HG03571 (cell line): ENCODE data around the gene A4GALT.

Experiments
- ATAC-seq: cut with Tn5 transposase; IDR thresholded peaks from one replicate; pipeline ENCODE4 v1.9.1; 2021; ENCODE audit not compliant: unreplicated experiment

A4GALT gene

DNA sequence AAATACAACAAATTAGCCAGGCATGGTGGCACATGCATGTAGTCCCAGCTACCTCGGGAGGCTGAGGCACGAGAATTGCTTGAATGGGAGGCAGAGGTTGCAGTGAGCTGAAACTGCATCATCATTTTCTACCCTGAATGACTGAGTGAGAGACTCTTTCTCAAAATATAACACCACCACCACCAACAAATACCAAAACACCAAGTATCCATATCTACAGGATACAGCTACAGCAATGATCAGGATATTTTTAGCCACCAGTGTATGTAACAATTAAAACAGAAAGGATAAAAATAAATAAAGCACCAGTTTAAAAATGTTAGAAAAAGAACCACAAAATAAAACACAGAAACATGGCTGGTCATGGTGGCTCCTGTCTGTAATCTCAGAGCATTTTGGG, 13.2 kb downstream of the A4GALT start:
- ATAC-seq = no peak

DNA sequence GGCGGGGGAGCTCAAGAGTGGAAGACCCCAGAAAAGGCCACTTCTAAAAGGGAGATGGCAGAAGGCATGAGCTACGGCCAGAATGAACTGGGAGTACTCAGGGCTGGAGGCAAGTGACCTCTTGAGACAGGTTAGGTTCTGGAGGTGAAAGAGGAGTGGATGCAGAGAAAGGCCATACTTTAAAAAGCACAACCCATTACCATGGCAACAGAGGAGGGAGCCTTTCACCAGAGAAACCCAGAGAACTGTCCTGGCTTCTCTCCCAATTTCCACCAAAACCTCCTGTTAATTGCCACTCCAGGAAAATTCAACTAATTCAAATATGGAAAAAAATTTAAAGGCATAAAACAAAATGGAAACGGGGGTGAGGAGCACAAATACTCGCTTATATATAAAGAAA, 15.8 kb downstream of the A4GALT start:
- ATAC-seq = no peak

DNA sequence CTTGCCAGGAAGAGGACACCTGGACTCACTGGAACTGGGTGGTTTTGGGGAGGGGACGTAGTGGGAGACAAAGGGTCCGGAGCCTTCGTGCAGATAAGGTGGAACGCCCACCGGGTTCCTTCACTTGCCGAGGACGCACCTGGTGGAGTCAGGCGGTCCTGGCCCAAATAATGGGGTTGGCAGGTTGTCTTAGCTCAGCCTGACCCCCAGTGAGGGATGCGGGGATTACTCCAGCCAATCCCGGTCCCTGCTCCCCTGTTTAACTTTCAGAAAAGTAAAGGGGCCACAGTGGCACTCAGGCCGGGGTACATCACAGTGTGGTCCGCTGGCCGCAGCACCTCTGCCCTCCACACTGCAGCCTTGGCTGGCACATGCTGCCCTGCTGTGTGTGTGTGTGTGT, 18.0 kb downstream of the A4GALT start:
- no peak for ATAC-seq

DNA sequence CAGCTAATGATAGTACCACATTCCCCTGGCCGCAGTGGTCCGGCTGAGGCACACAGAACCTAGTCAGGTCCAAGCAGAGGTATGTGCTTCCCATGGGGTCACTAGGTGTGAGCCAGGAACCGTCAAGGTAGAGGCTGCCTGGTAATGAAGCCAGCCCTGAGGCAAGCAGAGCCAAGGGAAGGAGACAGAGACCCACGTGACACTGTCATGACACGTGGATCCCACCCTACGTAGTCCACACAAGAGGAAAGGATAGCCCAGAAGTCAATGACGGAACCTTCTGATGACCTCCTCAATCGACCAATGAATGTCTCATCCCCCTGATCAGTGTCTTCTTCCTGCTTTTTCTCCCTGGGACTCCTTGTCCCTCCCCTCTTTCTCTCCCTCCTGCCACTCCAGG, 19.0 kb downstream of the A4GALT start:
- no peak for ATAC-seq

DNA sequence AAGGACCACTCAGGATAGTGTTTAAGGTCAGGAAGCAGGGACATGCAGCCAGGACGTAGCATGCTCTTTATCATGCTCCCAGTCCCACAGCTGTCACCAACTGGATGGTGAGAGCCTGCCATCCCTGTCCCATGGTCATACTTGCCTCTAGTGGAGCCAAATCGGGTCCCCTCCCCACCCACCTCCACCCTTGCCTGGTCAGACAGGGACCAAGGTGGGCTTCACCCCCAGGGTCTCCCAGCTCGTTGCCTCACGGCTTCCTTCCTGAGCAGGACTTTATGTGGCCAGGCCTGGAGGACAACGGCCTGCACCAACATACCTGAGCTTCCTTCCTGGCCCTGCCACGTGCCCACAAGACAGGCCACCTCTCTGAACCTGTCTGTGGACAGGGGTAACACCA, 19.8 kb downstream of the A4GALT start:
- no peak for ATAC-seq

DNA sequence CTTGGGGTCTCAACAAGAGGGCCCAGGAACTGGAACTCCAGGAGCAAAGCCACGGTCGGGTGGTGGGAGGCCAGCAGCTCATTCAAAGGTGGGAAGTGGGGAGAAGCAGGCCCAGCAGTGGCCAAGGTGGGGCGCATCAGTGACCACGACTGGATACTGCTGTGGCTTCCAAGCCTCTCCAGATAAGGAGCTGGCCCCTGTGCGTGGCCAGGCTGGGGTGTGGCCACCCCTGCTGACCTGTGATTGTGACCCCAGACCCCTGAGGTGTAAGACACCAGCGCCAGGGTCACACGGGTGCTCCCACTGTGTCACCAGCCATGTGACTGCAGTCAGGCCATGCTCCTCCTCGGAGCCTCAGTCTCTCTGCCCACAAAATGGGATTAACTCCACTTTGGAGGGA, 20.3 kb downstream of the A4GALT start:
- ATAC-seq = no peak

DNA sequence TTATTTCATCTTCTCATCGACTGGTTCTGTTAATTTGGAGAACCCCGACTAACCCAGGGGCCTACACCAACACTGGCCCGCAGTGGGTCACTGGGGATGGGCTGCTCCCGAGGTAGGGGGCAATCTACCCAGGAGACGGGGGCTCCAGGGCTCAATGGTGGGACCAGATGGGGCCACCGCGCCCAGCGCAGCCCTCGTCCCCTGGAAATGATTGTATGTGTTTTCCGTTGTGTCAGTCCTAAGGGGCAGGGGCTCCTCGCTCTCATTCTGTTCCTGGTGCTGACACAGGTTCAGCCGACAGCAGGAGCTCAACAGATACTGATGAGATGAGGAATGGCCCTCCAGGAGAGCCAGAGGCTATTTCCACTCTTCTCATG, 20.7 kb downstream of the A4GALT start:
- no peak for ATAC-seq

DNA sequence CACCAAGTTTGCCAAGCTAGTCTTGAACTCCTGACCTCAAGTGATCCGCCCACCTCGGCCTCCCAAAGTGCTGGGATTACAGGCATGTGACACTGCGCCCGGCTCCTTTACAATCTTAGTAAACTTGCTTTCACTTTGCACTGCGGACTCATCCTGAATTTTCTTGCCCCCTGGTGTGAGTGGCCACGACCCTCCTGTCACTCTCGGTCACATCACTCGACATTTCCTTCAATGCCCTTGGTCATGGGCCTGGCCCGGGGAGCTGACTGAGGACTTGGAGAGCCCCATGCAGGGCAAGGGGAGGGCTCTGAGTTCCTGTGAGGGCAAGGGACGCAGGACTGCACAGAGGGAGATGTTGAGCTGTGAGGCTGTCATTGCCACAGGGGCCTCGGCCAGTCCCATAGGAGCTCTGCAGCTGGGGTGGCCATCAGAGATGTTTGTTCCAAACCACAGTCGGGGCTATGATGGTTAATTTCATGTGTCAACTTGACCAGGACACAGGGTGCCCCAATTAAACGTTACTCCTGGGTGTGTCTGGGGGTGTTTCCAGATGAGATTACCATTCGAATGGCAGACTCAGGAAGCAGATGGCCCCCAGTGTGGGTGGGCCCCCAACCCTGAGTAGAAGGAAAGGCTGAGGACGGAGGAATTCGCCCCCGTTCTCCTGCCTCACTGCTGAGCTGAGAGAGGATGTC, 21.2 kb downstream of the A4GALT start:
- no peak for ATAC-seq

DNA sequence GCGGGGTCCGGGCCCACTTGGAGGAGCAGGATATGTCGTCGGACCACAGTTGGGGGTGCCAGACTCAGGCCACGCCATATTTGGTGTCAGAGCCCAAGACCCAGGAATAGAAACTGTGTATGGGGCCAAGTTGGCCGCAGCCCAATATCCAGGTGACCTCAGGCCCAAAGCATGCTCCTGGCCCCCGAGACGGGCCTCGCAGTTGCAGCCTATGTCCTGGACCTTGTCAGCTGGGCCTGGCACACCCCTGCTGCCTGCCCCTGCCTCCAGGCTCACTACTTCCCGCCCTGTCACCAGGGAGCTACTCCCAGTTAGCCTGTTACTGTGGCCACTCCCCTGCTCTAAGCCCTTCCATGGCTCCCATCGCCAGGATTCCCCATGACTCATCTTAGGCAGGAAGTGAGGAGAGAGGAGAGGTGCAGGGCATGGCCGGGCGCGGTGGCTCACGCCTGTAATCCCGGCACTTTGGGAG, 23.1 kb downstream of the A4GALT start:
- ATAC-seq = no peak

DNA sequence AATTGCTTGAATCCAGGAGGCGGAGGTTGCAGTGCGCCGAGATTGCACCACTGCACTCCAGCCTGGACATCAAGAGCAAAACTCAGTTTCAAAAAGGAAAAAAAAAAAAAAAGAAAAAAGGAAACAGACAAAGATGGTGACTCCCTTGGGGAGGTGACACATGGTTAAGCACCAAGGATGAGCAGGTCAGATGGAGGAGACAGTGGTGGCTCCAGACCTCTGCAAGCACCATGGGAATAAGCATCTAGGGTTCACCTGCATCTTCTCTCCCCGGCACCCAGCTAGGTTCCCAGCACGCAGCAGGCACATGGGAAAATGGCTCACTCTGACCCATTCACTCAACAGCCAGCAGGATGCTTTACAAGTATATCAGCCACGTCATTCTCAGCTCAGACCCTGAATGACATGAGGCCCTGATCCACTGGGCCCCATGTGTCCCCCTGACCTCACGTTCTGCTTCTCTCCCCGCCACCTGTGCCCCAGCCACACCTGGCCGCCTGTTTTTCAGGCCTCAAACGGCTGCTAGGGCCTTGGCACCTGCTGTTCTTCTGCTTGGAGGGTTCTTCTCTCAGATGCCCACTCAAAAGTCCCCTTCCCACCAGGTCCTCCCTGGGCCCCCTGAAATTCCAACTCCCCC, 24.2 kb downstream of the A4GALT start:
- no peak for ATAC-seq

DNA sequence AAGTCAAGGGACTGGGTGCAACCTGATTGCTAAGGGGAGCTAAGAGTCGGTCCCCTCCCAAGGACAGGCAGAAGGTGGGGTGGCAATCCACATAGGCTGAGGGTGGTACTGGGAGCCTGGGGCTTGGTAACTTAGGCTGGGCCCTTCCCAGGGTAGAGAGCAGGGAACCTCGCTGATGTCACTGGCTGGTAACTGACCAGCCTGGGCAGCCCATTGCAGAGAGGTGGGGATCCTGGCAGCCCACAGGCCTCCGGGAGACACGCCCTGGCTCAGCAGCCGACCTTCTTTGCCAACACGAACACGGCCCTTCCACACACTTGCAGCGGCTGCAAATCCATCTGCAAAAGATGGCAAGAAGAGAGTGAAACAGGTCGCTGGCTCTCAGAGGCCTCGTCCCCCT, 25.4 kb downstream of the A4GALT start:
- ATAC-seq = no peak

DNA sequence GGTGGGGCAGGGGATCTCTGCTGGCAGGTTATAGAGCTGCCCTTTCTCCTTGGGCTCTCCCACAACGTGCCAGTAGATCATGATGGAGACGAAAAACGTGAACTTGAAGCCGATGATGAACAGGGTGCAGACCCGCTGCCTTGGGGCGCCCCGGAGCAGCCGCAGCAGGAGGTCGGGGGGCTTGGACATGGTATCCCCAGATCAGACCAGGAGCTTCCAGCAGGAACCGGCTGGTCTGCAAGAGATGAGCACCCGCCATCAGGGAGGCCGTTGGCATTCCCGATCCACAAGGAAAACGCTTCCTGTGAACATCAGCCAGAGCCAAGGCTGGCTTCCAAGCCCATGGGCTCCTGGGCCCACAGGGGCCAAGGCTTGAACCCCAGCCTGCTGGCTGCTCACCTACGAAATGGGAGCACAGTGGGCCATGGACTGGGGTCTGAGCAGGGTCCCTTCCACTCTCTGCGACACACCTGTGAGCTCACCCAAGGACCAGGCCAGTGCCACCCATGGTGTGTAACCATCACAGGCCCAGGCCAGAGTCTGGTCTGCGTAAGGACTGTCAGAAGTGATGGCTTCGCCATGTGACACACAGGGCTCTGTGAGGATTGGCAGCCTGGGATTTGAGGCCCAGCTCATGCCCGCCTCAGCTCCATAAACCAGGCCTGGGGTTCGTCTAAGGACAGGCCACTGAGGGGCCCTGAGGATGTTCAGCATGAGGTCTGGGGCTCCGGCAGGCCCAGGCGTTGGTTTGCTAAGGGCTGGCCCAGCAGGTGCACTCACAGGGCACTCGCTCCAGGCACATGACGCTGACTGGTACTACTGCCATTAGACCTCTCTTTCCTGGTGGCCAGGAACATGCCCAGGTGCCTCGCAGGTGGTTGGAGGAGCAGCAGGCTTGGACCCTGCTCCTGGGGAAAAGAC, 26.6 kb downstream of the A4GALT start:
- ATAC-seq = no peak

DNA sequence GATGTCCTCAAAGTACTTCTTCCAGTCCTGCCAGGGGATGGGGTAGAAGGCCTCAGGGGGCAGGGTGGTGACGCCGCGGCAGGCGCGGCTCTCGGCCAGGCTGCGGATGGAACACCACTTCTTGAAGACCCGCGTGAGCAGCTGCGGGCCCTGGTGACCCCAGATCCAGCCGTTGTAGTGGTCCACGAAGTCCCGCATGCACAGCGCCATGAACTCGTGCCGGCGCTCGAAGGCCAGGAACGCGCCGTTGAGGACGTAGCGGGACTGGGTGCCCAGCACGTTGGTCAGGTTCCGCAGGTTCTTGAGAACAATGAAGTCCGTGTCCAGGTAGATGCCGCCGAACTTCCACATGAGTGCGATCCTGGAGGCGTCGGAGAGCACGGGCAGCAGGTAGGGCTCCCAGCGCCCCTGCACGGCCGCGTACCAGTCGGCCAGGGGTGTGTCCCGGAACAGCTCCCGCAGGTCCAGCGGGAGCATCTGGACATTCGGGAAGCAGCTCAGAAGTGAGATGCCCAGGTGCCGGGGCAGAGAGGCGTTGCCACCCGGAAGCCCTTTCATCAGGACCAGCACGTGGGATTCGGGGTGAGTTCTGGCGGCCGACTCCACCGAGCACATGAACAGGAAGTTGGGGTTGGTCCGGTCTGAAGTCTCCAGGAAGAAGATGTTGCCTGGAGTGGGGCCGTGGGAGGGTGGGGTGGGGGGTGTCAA, 27.5 kb downstream of the A4GALT start:
- ATAC-seq = no peak

DNA sequence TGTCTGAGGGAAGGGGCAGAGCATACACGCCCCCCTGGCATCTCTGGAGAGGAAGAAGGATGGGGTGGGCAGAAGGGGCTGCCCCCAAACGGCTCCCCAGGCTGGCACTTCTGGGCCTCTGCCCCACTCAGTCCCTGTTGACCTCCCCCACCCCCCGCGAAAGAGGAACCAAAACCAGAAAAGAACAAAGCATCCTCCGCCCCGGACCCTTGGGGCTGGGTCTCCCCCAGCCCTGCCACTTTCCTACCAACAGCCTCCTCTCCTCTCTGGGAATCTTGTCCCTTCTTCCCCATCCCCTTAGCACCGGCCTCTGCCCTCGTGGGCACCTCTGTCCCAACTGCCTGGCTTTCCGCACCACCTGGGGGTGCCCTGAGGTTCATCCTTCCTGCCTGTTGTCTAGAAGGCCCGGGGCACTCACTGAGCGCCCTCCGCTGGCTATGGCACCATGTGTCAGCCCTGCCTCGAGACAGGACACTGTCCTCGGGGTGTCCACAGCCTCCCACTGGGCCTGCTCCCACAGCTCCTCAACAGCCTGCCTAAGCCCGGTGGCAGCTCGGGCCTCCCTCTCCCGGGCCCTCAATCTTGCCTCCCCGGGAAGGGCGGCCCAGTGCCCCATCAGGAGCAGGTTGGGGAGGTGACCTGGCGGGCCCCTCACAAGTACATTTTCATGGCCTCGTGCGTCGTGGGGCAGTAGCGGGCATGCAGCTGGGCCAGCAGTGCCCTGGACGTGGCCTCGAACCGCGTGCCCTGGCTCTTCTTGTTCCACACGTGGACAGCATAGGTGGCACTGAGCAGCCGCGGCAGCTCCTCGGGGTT, 28.2 kb downstream of the A4GALT start:
- no peak for ATAC-seq

DNA sequence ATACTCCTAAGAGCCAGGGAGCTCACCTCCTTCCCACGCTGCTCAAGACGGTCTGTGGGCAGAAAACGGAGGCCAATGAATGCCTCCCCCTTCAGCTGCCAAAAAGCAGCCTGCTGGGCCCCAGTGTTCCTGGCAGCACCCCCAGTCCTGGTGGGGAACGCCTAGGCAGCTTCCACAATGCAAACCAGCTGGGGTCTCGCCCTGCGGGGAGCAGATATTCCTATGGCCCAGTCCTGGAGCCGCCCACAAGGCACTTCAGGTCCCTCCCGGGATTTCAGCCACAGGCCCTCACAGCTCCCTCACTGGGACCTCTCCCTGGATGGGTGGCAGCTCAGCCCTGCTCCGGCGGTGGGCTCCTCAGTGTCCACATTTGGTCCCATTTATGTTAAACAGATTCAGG, 29.2 kb downstream of the A4GALT start:
- ATAC-seq = no peak

DNA sequence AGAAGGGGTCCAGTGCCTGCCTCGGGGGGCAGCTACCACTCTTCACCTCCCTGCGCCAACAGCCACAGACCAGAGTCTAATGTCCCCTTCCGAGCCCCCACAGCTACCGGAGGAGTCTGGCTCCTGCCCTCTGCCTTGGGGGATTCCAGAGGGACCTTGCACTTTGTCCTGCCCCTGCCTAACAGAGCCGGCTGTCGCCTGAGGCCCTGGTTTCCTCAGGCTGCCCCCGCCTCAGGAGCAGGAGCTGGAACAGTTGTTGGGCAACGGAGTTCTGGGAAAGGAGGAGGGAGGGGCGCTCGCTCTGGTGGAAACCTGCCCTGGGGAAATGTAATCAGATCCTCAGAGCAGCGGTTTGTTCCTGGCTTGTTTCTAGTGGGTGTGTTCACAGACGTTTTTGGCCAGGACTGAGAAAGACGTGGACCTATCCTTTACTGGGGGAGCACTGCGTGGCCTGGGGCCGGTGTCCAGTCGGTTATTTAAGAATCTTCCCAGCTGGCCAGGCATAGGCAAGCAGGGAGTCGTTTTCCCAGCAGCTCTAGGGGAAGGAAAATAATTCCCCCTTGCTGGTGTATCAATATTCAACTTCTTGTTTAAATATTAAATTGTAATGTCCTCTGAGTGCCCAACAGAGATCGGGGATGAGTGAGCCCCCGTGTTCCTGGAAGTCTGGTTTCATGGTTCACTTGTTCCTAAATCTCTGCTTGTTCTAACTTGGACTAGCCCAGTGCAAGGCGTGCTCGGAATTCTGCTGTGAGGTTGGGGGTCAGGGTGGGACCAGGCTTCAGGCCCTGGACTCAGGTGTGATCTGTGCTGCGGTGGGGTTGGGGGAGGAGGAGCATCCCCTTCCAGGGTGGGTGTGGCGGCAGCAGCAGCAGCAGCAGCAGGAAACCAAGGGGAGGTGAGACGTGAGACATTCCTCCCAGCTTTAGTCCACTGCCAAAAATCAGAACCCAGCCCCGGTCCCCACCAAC, 32.1 kb downstream of the A4GALT start:
- no peak for ATAC-seq

DNA sequence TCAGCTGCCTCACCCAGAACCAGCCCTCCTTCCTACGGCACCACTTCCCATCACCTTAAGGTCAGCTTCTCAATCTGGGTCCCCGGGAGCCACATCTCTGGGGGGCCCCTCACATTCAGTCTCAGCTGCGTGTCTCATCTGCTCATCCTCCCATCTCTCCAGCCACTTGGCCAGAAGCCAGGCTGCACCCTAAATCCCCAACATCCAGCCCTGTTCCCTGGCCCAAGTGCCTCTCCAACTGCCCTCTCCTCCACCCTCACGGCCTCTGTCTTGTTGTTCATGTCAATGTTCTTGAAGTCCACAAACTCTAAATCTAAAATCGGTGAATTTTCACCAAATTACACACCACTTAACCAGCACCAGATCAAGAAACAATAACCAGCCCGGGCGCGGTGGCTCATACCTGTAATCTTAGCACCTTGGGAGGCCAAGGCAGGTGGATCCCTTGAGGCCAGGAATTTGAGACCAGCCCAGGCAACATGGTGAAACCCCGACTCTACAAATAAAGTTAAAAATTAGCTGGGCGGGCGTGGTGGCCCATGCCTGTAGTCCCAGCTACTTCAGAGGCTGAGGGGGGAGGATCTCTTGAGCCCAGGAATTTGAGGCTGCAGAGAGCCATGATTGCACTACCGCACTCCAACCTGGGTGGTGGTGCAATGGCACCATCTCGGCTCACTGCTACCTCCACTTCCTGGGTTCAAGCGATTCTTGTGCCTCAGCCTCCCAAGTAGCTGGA, 33.7 kb downstream of the A4GALT start:
- ATAC-seq = no peak

DNA sequence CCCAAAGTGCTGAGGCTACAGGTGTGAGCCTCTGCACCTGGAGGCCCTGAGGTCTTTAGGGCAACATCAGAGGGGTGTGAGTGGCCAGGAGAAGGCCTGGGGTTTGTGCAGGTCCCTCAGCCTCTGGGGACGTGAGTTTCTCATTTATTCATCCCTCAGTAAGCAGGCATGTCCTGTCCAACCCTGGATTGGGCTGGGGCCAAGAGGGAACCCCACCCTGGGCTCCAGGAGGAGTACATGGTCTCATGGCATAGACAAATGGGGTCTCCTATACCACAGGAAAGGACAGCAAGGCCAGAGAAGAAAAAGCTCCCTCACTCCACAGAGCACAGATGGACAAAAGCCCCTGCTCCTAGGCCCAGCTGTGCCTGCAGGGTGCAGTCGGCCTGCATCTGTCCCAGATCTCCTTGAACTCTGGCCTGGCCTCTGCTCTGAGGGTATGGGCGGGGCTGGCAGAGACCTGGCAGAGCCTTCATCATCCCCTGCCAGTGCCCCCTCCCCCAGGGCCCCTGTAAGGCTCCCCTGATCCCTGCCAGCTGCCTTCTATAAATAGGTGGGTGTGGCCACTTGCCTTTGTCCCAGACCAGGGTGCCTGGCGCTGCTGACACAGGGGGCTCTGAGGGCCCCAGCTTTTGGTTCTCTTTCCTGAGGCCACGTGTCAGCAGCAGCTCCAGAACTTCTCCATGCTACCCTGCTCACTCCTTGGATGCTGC, 34.6 kb downstream of the A4GALT start:
- ATAC-seq = no peak
